ENCODE measurements around the gene PROC. TPM values are rescaled to one million over a fixed set of nuclear protein-coding genes. Genes with fewer than 3 reads are reported as not detected.

Gene PROC
- total and polyA plus RNA-seq, 9 of the 15 experiments (the other 6 are each of a cell fraction or from before 2014, with no cell fraction given), result not detected

DNA sequence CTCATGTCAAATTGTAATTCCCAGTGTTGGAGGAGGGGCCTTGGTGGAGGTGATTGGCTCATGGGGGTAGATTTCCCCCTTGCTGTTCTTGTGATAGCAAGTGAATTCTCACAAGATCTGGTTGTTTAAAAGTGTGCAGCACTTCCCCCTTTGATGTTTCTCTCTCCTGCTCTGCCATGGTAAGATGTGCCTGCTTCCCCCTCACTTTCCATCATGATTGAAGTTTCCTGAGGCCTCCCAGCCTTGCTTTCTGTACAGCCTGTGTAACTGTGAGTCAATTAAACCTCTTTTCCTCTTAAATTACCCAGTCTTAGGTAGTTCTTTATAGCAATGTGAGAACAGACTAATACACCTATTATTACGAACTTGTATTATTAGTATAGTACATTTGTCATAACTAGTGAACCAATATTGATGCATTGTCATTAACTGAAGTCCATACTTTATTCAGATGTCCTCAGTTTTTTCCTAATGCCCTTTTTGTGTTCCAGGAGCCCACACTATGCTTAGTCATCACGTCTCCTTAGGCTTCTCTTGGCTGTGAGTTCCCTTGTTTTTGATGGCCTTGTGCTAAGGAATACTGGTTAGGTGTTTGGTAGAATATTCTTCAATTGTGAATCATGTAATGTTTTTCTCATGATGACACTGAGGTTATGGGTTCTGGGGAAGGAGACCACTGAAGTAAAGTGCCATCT is 25.9 kb upstream of the PROC start (continued):
- TF ChIP-seq, protein P1, sequence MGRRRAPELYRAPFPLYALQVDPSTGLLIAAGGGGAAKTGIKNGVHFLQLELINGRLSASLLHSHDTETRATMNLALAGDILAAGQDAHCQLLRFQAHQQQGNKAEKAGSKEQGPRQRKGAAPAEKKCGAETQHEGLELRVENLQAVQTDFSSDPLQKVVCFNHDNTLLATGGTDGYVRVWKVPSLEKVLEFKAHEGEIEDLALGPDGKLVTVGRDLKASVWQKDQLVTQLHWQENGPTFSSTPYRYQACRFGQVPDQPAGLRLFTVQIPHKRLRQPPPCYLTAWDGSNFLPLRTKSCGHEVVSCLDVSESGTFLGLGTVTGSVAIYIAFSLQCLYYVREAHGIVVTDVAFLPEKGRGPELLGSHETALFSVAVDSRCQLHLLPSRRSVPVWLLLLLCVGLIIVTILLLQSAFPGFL (CRISPR knock-in tag; IDR thresholded peaks at IDR 0.05), result 0 out of 2 replicates have a peak, but pooled peaks have one; percentile 48
- TF ChIP-seq, protein P2, sequence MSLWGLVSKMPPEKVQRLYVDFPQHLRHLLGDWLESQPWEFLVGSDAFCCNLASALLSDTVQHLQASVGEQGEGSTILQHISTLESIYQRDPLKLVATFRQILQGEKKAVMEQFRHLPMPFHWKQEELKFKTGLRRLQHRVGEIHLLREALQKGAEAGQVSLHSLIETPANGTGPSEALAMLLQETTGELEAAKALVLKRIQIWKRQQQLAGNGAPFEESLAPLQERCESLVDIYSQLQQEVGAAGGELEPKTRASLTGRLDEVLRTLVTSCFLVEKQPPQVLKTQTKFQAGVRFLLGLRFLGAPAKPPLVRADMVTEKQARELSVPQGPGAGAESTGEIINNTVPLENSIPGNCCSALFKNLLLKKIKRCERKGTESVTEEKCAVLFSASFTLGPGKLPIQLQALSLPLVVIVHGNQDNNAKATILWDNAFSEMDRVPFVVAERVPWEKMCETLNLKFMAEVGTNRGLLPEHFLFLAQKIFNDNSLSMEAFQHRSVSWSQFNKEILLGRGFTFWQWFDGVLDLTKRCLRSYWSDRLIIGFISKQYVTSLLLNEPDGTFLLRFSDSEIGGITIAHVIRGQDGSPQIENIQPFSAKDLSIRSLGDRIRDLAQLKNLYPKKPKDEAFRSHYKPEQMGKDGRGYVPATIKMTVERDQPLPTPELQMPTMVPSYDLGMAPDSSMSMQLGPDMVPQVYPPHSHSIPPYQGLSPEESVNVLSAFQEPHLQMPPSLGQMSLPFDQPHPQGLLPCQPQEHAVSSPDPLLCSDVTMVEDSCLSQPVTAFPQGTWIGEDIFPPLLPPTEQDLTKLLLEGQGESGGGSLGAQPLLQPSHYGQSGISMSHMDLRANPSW (CRISPR knock-in tag; IDR thresholded peaks at IDR 0.05), result no peak
- TF ChIP-seq CCAR2 (IDR thresholded peaks at IDR 0.05; ENCODE audit: low read depth, low read length) (no peak), ZKSCAN3 (CRISPR knock-in tag; IDR thresholded peaks at IDR 0.05) (no peak), HDAC6 (IDR thresholded peaks at IDR 0.05; ENCODE audit: low read depth, low read length) (no peak), TAF15 (IDR thresholded peaks at IDR 0.05; ENCODE audit: low read depth, low read length) (no peak), ELF4 (CRISPR knock-in tag; IDR thresholded peaks at IDR 0.05) (no peak), EP400 (IDR thresholded peaks at IDR 0.05) (peak; percentile 28; the same call in 1 of the 2 replicates), ZFP36 (IDR thresholded peaks at IDR 0.05; ENCODE audit: low read depth, low read length, partially characterized antibody) (no peak), ZNF699 (CRISPR knock-in tag; IDR thresholded peaks at IDR 0.05; ENCODE audit: insufficient replicate concordance) (no peak), MAFK (IDR thresholded peaks at IDR 0.05; ENCODE audit: low read length) (peak; percentile 16; the same call in 1 of the 2 replicates), IFI16 (CRISPR knock-in tag; IDR thresholded peaks at IDR 0.05) (no peak), LARP7 (IDR thresholded peaks at IDR 0.05) (no peak), ZC3H11A (IDR thresholded peaks at IDR 0.05; ENCODE audit: low read depth, low read length) (no peak), DMBX1 (CRISPR knock-in tag; IDR thresholded peaks at IDR 0.05; ENCODE audit: borderline replicate concordance) (no peak), HNRNPLL (IDR thresholded peaks at IDR 0.05; ENCODE audit: low read depth, low read length, poor library complexity, severe bottlenecking) (no peak), GABPB2 (CRISPR knock-in tag; conservative IDR thresholded peaks at IDR 0.05) (no peak), SMAD3 (CRISPR knock-in tag; conservative IDR thresholded peaks at IDR 0.05) (no peak), RBM39 (optimal IDR thresholded peaks at IDR 0.05; ENCODE audit: low read depth, low read length) (no peak)
- TF ChIP-seq, protein P3, sequence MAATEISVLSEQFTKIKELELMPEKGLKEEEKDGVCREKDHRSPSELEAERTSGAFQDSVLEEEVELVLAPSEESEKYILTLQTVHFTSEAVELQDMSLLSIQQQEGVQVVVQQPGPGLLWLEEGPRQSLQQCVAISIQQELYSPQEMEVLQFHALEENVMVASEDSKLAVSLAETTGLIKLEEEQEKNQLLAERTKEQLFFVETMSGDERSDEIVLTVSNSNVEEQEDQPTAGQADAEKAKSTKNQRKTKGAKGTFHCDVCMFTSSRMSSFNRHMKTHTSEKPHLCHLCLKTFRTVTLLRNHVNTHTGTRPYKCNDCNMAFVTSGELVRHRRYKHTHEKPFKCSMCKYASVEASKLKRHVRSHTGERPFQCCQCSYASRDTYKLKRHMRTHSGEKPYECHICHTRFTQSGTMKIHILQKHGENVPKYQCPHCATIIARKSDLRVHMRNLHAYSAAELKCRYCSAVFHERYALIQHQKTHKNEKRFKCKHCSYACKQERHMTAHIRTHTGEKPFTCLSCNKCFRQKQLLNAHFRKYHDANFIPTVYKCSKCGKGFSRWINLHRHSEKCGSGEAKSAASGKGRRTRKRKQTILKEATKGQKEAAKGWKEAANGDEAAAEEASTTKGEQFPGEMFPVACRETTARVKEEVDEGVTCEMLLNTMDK (IDR thresholded peaks at IDR 0.05; ENCODE audit: borderline replicate concordance, insufficient read depth, low read depth, low read length, poor library complexity, severe bottlenecking), result no peak
- TF ChIP-seq, protein P4, sequence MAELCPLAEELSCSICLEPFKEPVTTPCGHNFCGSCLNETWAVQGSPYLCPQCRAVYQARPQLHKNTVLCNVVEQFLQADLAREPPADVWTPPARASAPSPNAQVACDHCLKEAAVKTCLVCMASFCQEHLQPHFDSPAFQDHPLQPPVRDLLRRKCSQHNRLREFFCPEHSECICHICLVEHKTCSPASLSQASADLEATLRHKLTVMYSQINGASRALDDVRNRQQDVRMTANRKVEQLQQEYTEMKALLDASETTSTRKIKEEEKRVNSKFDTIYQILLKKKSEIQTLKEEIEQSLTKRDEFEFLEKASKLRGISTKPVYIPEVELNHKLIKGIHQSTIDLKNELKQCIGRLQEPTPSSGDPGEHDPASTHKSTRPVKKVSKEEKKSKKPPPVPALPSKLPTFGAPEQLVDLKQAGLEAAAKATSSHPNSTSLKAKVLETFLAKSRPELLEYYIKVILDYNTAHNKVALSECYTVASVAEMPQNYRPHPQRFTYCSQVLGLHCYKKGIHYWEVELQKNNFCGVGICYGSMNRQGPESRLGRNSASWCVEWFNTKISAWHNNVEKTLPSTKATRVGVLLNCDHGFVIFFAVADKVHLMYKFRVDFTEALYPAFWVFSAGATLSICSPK (IDR thresholded peaks at IDR 0.05; ENCODE audit: borderline replicate concordance), result no peak
